NOMO-1 treated with DMSO at 0.1 percent for 48 hours (cell line): ENCODE data around the gene MICAL1.

Experiments used
- DNase-seq: peaks from one replicate; lab custom pipeline; 2025; ENCODE audit not compliant: unreplicated experiment; lab: John Stamatoyannopoulos, UW

Gene MICAL1

GRCh38 chr6:109456111-109456583 is 575 bp upstream of the MICAL1 start:
- no peak for DNase-seq

- DNase-seq = peak; percentile 87
Measured at GRCh38 chr6:109454496-109455436, 806 bp downstream of the MICAL1 start.

GRCh38 chr6:109453594-109454495 is 1.7 kb downstream of the MICAL1 start:
- DNase-seq = no peak

- no peak for DNase-seq
Measured at GRCh38 chr6:109453156-109453555, 2.4 kb downstream of the MICAL1 start.

GRCh38 chr6:109452181-109452580 is 3.4 kb downstream of the MICAL1 start:
- DNase-seq = no peak

- DNase-seq = no peak
Measured at GRCh38 chr6:109451376-109451775, 4.2 kb downstream of the MICAL1 start.

GRCh38 chr6:109450801-109451200 is 4.8 kb downstream of the MICAL1 start:
- DNase-seq = no peak

- DNase-seq = no peak
Measured at GRCh38 chr6:109449795-109450673, 5.5 kb downstream of the MICAL1 start.

- no peak for DNase-seq
Measured at GRCh38 chr6:109449064-109449794, 6.3 kb downstream of the MICAL1 start.

- no peak for DNase-seq
Measured at GRCh38 chr6:109448615-109449014, 7.0 kb downstream of the MICAL1 start.

GRCh38 chr6:109447878-109448555 is 7.6 kb downstream of the MICAL1 start:
- DNase-seq = no peak

- no peak for DNase-seq
Measured at GRCh38 chr6:109447087-109447486, 8.5 kb downstream of the MICAL1 start.

GRCh38 chr6:109446541-109446940 is 9.0 kb downstream of the MICAL1 start:
- no peak for DNase-seq

GRCh38 chr6:109446072-109446471 is 9.5 kb downstream of the MICAL1 start:
- no peak for DNase-seq

- DNase-seq = no peak
Measured at GRCh38 chr6:109445382-109445781, 10.2 kb downstream of the MICAL1 start.

- DNase-seq = no peak
Measured at GRCh38 chr6:109443425-109443950, 12.1 kb downstream of the MICAL1 start.

GRCh38 chr6:109442393-109442924 is 13.1 kb downstream of the MICAL1 start:
- no peak for DNase-seq

GRCh38 chr6:109441069-109441816 is 14.3 kb downstream of the MICAL1 start:
- DNase-seq = peak; percentile 47
